Measurements from ENCODE around the gene TIPRL. TPM values are rescaled to one million over a fixed set of nuclear protein-coding genes. Genes with fewer than 3 reads are reported as not detected.

TIPRL gene
- polyA plus RNA-seq, 2 of the 4 experiments (the other 2 are of a cell fraction) = 31.6 to 70.7 TPM

DNA sequence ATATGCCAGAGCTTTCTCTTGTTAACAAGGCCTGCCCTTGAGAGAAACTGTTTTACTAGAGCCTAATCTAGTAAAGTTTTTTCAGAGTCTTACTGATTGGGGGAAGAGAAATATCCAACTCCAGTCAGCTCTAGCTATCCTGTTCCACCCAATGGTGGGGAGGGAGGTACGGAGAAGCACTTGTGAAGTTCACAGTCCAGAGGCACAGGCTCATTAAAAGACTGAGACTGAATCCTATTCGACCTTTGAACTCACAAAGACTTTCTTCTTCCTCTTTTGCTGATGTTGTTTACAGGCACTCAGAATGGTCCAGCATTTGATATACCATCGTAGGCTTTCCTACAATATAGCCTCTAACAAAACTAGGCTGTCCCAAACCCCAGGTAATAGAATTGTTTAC is 31.6 kb downstream of the TIPRL start (continued):
- TF ChIP-seq, protein P1, sequence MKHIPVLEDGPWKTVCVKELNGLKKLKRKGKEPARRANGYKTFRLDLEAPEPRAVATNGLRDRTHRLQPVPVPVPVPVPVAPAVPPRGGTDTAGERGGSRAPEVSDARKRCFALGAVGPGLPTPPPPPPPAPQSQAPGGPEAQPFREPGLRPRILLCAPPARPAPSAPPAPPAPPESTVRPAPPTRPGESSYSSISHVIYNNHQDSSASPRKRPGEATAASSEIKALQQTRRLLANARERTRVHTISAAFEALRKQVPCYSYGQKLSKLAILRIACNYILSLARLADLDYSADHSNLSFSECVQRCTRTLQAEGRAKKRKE (CRISPR knock-in tag; IDR thresholded peaks at IDR 0.05; ENCODE audit: low read depth) = no peak

GRCh38 chr1:168213349-168213748 is 34.6 kb downstream of the TIPRL start:
- POLR2A ChIA-PET = no interaction called here
- TF ChIP-seq, protein P1 (CRISPR knock-in tag; IDR thresholded peaks at IDR 0.05; ENCODE audit: low read depth) = no peak
- TF ChIP-seq HDAC2 (IDR thresholded peaks at IDR 0.05) (no peak), MYC (IDR thresholded peaks at IDR 0.05; ENCODE audit: borderline replicate concordance, low read length) (no peak), NPAS2 (CRISPR knock-in tag; IDR thresholded peaks at IDR 0.05; ENCODE audit: borderline replicate concordance) (no peak), FOXS1 (CRISPR knock-in tag; IDR thresholded peaks at IDR 0.05) (no peak), MAZ (IDR thresholded peaks at IDR 0.05; ENCODE audit: borderline replicate concordance, low read depth, low read length) (no peak), KDM1A (IDR thresholded peaks at IDR 0.05; ENCODE audit: low read depth) (no peak), CHD2 (IDR thresholded peaks at IDR 0.05; ENCODE audit: low read length, partially characterized antibody) (no peak), JUN (IDR thresholded peaks at IDR 0.05) (no peak)
- TF ChIP-seq, protein P2, sequence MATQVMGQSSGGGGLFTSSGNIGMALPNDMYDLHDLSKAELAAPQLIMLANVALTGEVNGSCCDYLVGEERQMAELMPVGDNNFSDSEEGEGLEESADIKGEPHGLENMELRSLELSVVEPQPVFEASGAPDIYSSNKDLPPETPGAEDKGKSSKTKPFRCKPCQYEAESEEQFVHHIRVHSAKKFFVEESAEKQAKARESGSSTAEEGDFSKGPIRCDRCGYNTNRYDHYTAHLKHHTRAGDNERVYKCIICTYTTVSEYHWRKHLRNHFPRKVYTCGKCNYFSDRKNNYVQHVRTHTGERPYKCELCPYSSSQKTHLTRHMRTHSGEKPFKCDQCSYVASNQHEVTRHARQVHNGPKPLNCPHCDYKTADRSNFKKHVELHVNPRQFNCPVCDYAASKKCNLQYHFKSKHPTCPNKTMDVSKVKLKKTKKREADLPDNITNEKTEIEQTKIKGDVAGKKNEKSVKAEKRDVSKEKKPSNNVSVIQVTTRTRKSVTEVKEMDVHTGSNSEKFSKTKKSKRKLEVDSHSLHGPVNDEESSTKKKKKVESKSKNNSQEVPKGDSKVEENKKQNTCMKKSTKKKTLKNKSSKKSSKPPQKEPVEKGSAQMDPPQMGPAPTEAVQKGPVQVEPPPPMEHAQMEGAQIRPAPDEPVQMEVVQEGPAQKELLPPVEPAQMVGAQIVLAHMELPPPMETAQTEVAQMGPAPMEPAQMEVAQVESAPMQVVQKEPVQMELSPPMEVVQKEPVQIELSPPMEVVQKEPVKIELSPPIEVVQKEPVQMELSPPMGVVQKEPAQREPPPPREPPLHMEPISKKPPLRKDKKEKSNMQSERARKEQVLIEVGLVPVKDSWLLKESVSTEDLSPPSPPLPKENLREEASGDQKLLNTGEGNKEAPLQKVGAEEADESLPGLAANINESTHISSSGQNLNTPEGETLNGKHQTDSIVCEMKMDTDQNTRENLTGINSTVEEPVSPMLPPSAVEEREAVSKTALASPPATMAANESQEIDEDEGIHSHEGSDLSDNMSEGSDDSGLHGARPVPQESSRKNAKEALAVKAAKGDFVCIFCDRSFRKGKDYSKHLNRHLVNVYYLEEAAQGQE (IDR thresholded peaks at IDR 0.05) = no peak
- Histone ChIP-seq H3K9me3 (peaks cover 10% of the 10 kb centered on the region; the same call in 2 of the 3 replicates), H3K4me2 (no peak overlapping the region), H3K27ac (no peak overlapping the region), H3K4me1 (no peaks in the 10 kb centered on the region), H3K4me3 (no peak overlapping the region)
- no peak for ATAC-seq
- CTCF ChIA-PET = no interaction called here
- FAIRE-seq = no peak
- no peak for DNase-seq (ENCODE audit: low read depth in 1 of 2, low spot score in 1 of 2)
- 95% methylated on average over 2 of the region's 2 CpGs for WGBS (ENCODE audit: missing lambda C conversion rate)

- no peak for ATAC-seq
- no peak overlapping the region for H3K4me2 ChIP-seq
- no peak overlapping the region for H3K27ac ChIP-seq
- ChIA-PET POLR2A (no interaction called here), CTCF (interaction anchor here (0.6 kb wide), 1 partner anchor 39 kb away, joined by 3 read pairs; no protein-coding TSS in a partner anchor)
- TF ChIP-seq, protein P3, sequence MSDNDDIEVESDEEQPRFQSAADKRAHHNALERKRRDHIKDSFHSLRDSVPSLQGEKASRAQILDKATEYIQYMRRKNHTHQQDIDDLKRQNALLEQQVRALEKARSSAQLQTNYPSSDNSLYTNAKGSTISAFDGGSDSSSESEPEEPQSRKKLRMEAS (IDR thresholded peaks at IDR 0.05) = no peak
- TF ChIP-seq ZFP36 (IDR thresholded peaks at IDR 0.05; ENCODE audit: borderline replicate concordance, partially characterized antibody) (no peak), SREBF2 (IDR thresholded peaks at IDR 0.05) (no peak), NPAS2 (CRISPR knock-in tag; IDR thresholded peaks at IDR 0.05; ENCODE audit: borderline replicate concordance) (no peak), NFE2L2 (conservative IDR thresholded peaks at IDR 0.05; ENCODE audit: low read length) (no peak), EHF (CRISPR knock-in tag; IDR thresholded peaks at IDR 0.05) (no peak), JUNB (IDR thresholded peaks at IDR 0.05) (no peak), ZSCAN20 (CRISPR knock-in tag; IDR thresholded peaks at IDR 0.05) (no peak), ZC3H11A (IDR thresholded peaks at IDR 0.05) (no peak), BCL3 (IDR thresholded peaks at IDR 0.05) (no peak), RARB (CRISPR knock-in tag; IDR thresholded peaks at IDR 0.05) (no peak), PBX3 (IDR thresholded peaks at IDR 0.05) (no peak), HEYL (CRISPR knock-in tag; IDR thresholded peaks at IDR 0.05) (no peak), RAD21 (conservative IDR thresholded peaks at IDR 0.05 in 1 of 2, IDR thresholded peaks at IDR 0.05 in 1 of 2) (no peak), RFX5 (IDR thresholded peaks at IDR 0.05) (no peak)
- TF ChIP-seq, protein P4, sequence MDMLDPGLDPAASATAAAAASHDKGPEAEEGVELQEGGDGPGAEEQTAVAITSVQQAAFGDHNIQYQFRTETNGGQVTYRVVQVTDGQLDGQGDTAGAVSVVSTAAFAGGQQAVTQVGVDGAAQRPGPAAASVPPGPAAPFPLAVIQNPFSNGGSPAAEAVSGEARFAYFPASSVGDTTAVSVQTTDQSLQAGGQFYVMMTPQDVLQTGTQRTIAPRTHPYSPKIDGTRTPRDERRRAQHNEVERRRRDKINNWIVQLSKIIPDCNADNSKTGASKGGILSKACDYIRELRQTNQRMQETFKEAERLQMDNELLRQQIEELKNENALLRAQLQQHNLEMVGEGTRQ (IDR thresholded peaks at IDR 0.05) = no peak
- no peak overlapping the region for H3K4me3 ChIP-seq
- no peak for FAIRE-seq
- no peak for DNase-seq (ENCODE audit: low read depth in 1 of 2, low spot score in 1 of 2)
- H3K4me1 ChIP-seq = no peaks in the 10 kb centered on the region
- H3K9me3 ChIP-seq = peaks cover 9% of the 10 kb centered on the region; the same call in 2 of the 3 replicates
- WGBS (ENCODE audit: missing lambda C conversion rate) = 77% methylated on average over 4 of the region's 4 CpGs
Observed at GRCh38 chr1:168216171-168216570, 37.4 kb downstream of the TIPRL start.

Measured in A549 (cell line).